GM18499 (cell line): ENCODE results near the gene ACMSD.
"Not testable (repeated sequence)": the region's sequence is repeated elsewhere in the genome, so short reads cannot be mapped to it uniquely, and the experiment has no call there.

ENCODE experiments used
- ATAC-seq: cut with Tn5 transposase; IDR thresholded peaks from one replicate; pipeline ENCODE4 v1.9.1; 2021; ENCODE audit warnings: moderate number of reproducible peaks; ENCODE audit not compliant: insufficient read depth, unreplicated experiment

ACMSD gene

DNA sequence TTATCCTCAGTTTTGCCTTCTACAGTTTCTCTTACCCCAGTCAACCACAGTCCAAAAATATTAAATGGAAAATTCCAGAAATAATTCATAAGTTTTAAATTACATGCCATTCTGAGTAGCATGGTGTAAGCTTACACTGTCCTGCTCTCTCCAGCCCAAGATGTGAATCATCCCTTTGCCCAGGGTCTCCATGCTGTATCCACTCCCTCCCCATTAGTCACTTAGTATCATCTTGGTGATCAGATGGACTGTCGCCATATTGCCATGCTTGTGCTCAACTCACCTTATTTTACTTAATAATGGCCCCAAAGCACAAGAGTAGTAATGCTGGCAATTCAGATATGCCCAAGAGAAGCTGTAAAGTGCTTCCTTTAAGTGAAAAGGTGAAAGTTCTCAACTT lies 61.7 kb downstream of the ACMSD start:
- no peak for ATAC-seq

DNA sequence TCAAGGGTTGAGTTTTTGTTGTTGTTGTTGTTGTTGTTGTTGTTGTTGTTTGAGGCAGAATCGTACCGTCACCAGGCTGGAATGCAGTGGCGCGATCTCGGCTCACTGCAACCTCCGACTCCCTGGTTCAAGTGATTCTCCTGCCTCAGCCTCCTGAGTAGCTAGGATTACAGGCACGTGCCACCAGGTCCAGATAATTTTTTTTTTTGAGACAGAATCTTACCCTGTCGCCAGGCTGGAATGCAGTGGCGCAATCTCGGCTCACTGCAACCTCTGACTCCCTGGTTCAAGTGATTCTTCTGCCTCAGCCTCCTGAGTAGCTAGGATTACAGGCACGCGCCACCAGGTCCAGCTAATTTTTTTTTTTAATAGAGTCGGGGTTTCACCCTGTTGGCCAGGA lies 65.3 kb downstream of the ACMSD start:
- ATAC-seq, result not testable (repeated sequence)

DNA sequence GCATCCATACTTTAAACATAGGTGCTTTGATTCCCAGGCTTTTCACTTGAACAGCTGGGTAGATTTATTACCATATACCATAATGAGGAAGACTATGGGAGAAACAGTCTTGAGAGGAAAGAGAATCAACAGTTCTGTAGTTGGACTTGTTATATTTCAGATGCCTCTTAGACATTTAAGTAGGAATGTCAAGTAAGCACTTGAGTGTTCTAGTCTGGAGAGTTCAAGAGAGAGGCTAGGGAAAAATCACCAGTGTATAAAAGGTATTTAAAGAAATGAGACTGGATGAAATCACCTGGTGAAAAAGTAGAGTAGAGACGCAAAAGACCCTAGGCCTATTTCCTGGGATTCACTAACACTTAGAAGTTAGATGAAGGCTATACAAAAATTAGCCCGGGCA lies 66.8 kb downstream of the ACMSD start:
- ATAC-seq, result no peak

GRCh38 chr2:134906726-134907125 lies 68.3 kb downstream of the ACMSD start:
- ATAC-seq, result no peak

DNA sequence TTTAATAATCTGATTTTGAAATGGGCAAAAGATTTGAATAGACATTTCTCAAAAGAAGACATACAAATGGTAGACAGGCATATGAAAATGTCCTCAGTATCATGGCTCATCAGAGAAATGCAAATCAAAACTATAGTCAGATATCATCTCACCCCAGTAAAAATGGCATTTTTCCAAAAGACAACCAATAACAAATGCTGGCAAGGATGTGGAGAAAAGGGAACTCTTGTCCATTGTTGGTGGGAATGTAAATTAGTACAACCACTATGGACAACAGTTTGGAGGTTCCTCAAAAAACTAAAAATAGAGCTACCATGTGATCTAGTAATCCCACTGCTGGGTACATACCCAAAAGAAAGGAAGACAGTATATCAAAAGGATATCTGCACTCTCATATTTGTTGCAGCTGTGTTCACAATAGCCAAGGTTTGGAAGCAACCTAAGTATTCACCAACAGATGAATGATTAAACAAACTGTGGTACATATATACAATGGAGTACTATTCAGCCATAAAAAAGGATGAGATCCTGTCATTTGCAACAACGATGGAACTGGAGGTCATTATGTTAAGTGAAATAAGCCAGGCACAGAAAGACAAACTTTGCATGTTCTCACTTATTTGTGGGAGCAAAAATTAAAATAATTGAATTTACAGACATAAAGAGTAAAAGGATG lies 69.2 kb downstream of the ACMSD start:
- not testable (repeated sequence) for ATAC-seq

DNA sequence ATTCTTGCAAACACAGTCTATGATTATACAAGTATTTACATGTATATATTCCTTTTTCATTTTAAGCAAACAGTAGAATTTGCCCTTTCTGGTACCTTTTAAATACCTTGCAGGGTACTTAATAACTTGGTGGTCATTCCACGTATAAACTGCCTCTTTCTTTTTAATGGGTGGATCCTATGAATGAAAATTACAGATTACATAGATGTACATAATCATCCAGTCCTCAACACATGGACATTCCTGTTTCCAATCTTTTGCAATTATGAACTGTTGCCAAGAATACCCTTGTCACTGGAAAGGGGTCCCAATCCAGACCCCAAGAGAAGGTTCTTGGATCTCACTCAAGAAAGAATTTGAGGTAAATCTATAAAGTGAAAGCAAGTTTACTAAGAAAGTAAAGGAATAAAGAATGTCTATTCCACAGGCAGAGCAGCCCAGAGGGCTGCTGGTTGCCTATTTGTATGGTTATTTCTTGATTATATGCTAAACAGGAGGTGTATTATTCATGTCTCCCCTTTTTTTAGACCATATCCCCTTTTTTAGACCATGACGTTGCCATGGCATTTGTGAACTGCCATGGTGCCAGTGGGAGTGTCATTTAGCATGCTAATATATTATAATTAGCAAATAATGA lies 72.5 kb downstream of the ACMSD start:
- ATAC-seq, result no peak

- no peak for ATAC-seq
These were observed 73.0 kb downstream of the ACMSD start for GRCh38 chr2:134911400-134911785.

DNA sequence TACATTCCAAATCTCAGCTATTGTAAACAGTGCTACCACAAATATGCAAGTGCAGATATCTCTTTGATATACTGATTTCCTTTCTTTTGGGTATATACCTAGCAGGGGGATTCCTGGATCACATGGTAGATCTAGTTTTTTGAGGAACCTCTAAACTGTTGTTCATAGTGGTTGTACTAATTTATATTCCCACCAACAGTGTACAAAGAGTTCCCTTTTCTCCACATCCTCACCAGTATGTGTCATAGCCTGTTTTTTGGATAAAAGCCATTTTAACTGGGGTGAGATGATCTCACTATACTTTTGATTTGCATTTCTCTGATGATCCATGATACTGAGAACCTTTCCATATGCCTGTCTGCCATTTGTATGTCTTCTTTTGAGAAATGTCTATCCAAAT lies 73.9 kb downstream of the ACMSD start:
- no peak for ATAC-seq

DNA sequence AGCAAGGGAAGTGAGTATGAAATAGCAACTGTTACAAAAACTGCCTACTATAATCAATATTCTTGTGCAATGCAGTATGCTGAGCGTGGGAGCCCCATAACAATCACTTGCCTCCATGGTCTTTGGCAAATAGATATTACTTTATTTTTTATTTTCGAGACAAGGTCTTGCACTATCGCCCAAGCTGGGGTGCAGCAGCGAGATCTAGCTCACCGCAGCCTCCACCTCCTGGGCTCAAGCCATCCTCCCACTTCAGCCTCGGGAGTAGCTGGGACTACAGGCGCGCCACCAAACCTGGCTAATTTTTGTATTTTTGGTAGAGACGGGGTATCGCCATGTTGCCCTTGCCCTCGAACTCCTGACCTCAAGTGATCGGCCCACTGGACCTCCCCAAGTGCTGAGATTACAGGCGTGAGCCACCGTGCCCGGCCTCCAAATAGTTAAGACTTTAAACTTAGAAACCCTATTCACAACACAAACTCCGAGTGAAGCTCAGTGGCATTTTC lies 79.0 kb downstream of the ACMSD start:
- no peak for ATAC-seq

- ATAC-seq, result peak; percentile 63
These were observed 79.6 kb downstream of the ACMSD start for GRCh38 chr2:134917888-134918525.

- peak; percentile 65 for ATAC-seq
These were observed 80.3 kb downstream of the ACMSD start, which contains the start of gene CCNT2 for GRCh38 chr2:134918526-134919340. CCNT2 (plus strand) TSS chr2:134918822; CDS start chr2:134918855, 33 bp downstream.

- no peak for ATAC-seq
These were observed 81.2 kb downstream of the ACMSD start for GRCh38 chr2:134919341-134920210.

DNA sequence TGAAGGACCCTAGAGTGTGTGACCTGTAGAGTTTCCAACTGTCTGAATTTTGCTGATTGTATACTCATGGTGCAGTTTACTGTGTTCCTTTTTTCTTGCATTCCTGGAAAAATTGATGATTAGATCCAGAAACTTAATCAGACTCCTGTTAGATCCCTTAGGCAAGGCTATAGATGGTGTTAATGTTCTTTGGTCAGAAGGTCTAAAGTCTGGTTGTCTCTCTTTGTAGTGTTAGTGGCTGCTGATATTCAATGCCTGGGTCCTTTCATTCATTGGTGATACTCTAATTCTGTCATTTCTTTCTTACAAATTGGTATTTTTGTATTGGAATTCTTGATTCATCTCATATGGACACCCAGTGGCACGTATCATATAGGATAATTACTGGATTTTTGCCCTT lies 86.5 kb downstream of the ACMSD start:
- no peak for ATAC-seq

DNA sequence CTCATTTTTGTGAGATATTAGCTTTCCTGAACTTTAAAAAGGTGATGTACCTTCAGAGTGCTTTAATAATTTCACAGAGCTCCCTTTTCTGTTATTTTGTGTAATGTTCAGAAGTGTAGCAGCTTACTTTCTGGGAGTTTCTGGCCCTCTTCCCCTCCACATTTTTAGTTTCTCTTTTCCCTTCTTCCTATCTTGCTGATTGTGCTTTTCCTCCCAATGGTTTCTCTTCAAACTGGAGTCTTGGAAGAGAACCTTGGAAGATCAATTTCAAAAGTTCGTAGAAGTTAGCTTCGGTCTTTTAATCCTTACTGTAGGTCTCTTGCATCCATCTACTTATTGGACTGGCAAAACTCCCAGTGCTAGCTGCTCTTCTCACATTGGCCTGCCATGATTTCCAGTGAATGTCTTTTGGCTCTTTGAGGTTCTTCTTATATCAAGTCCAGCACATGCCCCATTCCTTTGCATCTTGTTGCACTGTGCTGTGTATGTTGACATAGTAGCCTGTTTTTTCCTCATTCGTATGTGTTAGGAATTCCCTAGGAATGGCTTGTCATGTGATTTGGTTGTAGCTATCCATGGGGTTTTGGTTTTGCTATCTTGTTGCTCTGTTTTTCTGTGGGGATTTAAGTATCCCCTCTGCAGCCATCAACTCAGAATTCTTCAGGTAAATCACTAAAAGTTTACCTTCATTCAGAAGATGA lies 88.0 kb downstream of the ACMSD start:
- no peak for ATAC-seq

GRCh38 chr2:134927195-134927594 lies 88.8 kb downstream of the ACMSD start:
- no peak for ATAC-seq

GRCh38 chr2:134932864-134933526 lies 94.6 kb downstream of the ACMSD start:
- no peak for ATAC-seq

GRCh38 chr2:134933732-134934131 lies 95.3 kb downstream of the ACMSD start:
- ATAC-seq, result no peak

DNA sequence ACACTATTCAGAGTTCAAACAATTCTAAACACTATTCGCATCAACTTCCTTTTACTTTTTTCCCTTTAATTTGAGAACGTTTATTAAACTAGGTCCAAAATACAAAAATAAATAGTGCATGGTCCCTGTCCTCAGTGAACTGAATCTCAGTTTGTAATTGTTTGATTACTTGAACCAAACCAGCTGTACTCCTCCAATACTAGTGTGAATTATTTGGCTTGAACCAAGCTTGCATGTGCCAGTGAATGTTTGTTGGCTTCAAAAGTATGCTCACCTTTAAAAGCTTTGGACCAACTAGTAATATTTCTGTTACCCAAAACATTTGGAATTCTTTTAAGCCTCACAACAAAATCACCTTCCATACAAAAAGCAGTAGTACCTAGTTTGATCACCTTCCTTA lies 95.7 kb downstream of the ACMSD start:
- no peak for ATAC-seq

DNA sequence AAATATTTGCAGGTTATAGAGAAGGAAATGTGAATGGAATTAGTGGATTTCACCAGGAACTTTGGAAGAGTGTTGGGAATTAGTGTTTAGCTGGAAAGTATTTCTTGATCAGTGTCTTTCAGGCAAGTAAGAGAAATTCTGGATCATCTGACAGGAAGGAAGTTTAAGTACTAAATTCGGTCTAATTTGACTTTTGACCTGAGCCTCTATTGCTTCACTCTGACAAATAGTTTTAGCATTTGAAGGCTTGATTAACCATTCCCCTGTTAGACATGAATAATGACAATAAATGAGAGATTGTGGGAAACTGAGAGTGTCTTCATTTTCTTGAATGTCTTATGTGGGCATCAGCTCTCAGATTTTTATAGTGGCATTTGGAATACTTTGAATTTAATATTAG lies 96.2 kb downstream of the ACMSD start:
- no peak for ATAC-seq
